KBM-7 (cell line): ENCODE data around the gene IRF7.

Experiments used
- DNase-seq: peaks from one replicate; pipeline ENCODE4 v3.0.0-alpha.2; 2015
- in situ Hi-C: fragments of 300-500 bp; cut with MboI; formaldehyde crosslinking; loops from 2 replicates; pipeline ENCODE4 v1.14.3; 2020; ENCODE audit warnings: low sequenced_read_pairs, low pct_unique_long_range_greater_than_20kb, mixed read lengths

Gene IRF7

GRCh38 chr11:612201-612960 is 3.4 kb downstream of the IRF7 start:
- in situ Hi-C loops = no loop called here
- DNase-seq = peak; percentile 41

DNA sequence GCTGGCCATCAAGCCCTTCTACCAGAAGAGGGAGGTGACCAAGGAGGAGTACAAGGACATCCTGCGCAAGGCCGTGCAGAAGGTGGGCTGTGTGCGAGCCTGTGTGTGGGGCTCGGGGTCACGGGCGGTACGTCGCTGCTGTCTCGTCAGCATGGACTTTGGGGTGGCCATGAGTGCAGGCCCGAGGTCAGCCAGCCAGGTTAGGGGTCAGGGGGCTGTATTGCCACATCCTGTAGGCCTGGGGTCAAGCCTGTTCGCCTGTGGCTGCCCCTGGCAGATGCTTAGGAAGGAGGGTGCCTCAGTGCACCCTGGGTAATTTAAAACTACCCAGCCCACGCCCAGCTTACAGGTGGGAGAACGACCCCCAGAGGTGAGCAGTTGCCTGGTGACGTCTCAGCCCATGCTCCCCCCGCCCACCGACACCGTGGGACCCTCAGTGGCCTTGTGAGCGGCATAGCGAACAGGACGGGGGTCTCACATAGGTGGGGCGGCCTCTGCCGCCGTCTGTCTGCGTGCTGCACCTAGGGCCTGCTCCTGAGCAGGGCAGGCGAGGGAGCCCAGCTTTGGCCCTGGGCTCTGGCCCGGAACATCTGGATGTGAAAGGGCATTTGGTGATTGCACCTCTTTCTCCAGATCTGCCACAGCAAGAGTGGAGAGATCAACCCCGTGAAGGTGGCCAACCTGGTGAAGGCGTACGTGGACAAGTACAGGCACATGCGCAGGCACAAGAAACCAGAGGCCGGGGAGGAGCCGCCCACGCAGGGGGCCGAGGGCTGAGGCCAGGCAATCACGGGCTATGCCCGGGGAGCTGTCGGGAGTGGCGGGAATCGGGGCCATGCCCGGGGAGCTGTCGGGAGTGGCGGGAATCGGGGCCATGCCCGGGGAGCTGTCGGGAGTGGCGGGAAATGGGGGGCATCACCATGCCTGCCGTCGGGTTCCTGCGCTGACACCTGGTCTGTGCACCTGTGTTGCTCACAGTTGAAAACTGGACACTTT is 4.5 kb downstream of the IRF7 start:
- in situ Hi-C loops = no loop called here
- DNase-seq = no peak

- in situ Hi-C loops = no loop called here
- no peak for DNase-seq
Measured at GRCh38 chr11:610146-610801, 5.5 kb downstream of the IRF7 start.

GRCh38 chr11:609341-609811 is 6.4 kb downstream of the IRF7 start:
- no peak for DNase-seq
- in situ Hi-C loops = no loop called here

DNA sequence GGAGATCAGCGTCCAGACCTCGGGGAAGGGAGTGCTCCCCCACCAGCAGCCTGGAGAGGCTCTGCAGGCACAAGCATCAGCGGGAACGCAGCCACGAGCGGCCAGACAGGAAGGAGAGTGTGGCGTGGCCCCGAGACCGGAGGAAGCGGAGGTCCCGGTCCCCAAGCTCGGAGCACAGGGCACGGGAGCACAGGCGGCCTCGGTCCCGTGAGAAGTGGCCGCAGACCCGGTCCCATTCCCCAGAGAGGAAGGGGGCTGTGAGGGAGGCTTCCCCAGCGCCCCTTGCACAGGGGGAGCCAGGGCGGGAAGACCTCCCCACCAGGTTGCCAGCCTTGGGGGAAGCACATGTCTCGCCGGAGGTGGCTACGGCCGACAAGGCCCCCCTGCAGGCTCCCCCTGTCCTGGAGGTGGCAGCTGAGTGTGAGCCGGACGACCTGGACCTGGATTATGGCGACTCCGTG is 6.9 kb downstream of the IRF7 start:
- in situ Hi-C loops = no loop called here
- DNase-seq = no peak

- no peak for DNase-seq
- in situ Hi-C loops = no loop called here
Measured at GRCh38 chr11:607971-608659, 7.6 kb downstream of the IRF7 start.

- no peak for DNase-seq
- in situ Hi-C loops = no loop called here
Measured at GRCh38 chr11:607020-607780, 8.6 kb downstream of the IRF7 start.

- in situ Hi-C loops = no loop called here
Measured at GRCh38 chr11:606245-606644, 9.5 kb downstream of the IRF7 start.

DNA sequence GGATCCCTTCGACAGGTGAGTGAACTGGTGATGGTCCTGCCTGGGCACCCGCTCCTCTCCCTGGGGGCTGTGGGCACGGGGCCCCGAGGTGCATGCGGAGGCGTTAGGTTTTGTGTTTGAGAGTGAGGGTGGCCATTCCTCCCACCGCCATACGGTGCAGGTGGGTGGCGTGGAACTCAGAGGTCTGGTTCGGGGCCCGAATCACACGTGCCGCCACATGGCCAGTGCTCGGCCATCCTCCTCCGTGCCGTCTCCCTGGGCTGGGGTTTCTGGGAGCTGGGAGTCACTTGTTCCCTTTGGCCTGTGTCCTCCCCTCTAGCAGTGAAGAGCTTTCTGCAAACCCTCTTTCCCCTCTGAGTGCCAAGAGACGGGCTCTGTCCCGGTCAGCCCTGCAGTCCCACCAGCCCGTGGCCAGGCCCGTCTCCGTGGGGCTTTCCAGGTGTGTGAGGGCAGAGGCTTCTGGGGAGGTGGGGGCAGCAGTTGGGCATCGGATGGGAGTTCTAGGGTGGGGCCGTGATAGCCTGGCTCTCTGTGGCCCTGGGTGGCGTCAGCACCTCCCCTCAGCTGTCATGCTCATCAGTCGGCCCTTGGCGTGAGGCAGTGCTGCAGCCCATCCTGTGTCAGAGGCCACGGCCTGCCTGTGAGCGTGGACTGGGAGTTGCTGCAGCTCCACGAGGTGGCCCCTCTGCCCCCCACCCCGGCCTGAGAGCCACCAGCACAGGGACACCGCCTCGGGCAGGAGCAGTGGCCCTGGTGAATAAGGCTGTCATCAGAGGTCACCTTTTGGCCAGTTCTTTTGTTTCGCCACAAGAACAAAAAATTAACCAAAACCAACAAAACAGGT is 10.2 kb downstream of the IRF7 start:
- in situ Hi-C loops = no loop called here
- no peak for DNase-seq

More at GRCh38 chr11:606245-606644, 9.5 kb downstream of the IRF7 start:
- DNase-seq = no peak

DNA sequence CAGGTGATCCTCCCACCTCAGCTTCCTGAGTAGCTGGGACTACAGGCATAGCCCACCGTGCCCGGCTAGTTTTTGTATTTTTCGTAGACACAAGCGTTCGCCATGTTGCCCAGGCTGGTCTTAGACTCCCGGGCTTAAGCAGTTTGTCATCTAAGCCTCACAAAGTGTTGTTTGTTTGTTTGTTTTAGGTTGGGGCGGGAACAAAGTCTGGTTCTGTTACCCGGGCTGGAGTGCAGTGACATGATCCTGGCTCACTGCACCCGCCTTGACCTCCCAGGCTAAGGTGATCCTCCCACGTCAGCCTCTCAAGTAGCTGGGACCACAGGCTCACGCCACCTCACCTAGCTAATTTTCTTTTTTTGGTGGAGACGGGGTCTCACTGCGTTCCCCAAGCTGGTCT is 12.6 kb downstream of the IRF7 start:
- no peak for DNase-seq
- in situ Hi-C loops = no loop called here

DNA sequence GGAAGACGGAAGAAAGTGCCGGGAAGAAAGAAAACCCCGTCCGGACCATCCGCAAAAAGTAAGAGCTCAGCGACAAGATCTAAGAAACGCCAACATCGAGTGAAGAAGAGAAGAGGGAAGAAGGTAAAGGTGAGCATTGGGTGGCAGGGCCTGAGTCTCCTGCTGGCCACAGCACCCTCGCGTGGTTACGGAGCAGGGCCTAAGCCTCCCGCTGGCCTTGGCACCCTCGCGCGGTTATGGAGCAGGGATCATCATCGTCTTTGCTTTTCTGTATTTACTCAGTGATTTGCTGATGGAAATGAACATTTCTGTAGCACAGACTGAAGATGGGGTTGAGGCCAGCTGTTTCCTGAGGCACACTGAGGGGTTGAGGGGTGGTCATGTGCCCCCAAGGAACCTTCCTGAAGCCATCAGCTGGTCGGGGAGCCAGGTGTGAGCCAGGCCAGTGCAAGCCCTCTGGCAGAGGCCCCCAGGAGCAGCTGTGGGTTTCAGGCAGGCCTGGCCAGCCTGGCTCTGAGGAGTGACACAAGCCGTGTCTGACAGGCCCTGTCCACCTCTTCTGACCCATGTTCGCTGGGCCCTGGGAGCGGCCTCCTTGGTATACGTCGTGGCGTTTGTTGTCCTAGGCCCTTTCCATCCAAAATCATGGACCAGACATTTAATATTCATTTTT is 14.0 kb downstream of the IRF7 start:
- no peak for DNase-seq
- in situ Hi-C loops = no loop called here

GRCh38 chr11:598005-598680 is 17.6 kb downstream of the IRF7 start:
- in situ Hi-C loops = no loop called here
- DNase-seq = no peak

DNA sequence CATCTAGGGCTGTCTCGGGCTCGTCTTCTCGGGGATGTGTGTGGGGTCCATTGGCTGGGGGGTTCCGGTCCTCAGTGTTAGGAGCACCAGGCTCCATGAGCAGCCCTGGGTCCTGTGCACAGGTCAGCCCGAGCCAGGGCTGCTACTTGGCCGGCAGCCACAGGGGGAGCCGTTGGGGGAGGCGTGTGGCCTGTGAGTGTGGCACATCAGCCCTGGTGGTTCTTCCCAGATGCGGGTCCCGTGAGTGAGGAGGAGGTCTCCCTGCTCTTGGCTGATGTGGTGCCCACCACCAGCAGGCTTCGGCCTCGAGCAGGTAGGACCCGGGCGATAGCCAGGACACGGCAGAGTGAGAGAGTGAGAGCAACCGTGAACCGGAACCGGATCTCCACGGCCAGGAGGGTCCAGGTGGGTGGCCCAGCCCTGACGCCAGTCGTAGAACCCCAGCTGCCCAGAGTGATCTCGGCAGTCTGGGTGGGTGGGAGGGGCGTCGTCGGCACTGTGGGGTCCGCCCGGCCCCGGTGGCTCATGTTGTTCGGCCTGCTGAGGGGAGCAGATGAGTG is 18.5 kb downstream of the IRF7 start:
- DNase-seq = no peak
- in situ Hi-C loops = no loop called here

GRCh38 chr11:596374-596773 is 19.4 kb downstream of the IRF7 start:
- in situ Hi-C loops = no loop called here
- no peak for DNase-seq

DNA sequence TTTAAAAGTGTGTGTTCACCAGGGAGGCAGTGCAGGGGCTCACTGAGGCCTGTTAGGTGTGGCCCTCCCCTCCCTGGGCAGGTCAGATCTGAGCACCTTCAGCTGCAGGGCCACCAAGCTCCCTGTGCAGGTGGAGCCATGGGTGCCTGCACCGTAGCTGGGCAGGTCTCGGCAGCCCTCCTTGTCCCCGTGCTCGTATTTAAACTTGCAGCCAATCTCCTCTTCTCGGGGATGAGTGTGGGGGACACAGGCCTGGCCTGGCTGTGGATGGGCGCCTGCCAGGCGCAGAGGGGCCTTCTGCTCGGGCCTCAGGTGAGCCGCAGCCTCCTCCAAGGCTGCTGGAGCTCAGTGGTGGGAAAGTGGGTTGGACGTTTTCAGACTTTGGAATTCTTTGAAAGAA is 20.4 kb downstream of the IRF7 start:
- in situ Hi-C loops = no loop called here

DNA sequence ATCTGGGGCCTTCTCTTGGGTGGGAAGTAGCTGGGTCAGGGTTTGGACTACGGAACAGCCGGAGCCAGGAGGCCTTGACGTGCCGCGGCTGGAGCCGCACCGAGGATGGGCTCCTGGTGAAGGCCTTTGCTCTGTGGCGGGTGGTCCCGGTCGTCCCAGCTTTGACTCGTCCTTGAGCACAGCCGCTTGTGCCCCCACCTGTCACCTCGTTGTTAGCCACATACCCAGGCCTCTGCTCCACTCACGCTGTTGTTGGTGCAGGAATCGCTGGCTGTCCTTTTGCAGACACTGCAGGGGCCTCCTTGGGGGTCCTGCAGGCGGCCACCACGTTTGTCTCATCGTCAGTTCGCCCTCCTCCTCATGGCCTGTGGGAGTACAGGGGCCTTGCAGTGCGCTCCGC is 22.4 kb downstream of the IRF7 start:
- no peak for DNase-seq
- in situ Hi-C loops = no loop called here

More for the DNA sequence above, 20.4 kb downstream of the IRF7 start:
- DNase-seq = no peak
